ENCODE measurements around the gene HMX1.

DNA sequence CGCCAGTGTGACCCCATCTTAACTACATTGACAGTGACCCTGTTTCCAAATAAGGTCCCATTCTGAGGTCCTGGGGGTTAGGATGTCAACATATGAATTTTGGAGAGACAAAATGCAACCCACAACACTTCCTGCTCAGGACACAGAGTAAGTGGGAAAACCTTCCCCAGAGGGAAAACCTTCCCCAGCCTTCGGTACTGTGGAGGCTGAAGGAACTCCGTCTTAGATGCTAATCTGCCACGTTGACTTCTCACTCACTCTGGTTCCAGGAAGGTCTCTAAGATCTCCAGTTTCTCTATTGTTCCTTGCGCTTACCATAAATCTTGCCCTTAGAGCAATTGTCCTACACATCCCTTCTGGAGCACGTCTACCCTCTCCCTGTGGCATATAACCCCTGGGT is 29.7 kb upstream of the HMX1 start:
- no peak for TF ChIP-seq POLR2AphosphoS5 (IDR thresholded peaks at IDR 0.05)
- TF ChIP-seq, protein P1, sequence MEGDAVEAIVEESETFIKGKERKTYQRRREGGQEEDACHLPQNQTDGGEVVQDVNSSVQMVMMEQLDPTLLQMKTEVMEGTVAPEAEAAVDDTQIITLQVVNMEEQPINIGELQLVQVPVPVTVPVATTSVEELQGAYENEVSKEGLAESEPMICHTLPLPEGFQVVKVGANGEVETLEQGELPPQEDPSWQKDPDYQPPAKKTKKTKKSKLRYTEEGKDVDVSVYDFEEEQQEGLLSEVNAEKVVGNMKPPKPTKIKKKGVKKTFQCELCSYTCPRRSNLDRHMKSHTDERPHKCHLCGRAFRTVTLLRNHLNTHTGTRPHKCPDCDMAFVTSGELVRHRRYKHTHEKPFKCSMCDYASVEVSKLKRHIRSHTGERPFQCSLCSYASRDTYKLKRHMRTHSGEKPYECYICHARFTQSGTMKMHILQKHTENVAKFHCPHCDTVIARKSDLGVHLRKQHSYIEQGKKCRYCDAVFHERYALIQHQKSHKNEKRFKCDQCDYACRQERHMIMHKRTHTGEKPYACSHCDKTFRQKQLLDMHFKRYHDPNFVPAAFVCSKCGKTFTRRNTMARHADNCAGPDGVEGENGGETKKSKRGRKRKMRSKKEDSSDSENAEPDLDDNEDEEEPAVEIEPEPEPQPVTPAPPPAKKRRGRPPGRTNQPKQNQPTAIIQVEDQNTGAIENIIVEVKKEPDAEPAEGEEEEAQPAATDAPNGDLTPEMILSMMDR (IDR thresholded peaks at IDR 0.05) = no peak

Data from breast epithelium (tissue), 3 donors.